H9 (cell line): ENCODE results near the gene TIMELESS. TPM values are rescaled to one million over a fixed set of nuclear protein-coding genes. Genes with fewer than 3 reads are reported as not detected.

Source experiments
- DNase-seq: peaks from one replicate; pipeline ENCODE4 v3.0.0-alpha.2; 2017
- H2AFZ ChIP-seq: one replicate; pipeline ENCODE4 v1.6.1; 2013; ENCODE audit warnings: mild to moderate bottlenecking, low read length, control low read depth, moderate library complexity
- H2AK5ac ChIP-seq: 2 replicates; pipeline ENCODE4 v1.6.1; 2013; ENCODE audit warnings: low read length, control low read depth, mixed read lengths; ENCODE audit not compliant: insufficient read length
- H2BK120ac ChIP-seq: one replicate; pipeline ENCODE4 v1.6.1; 2013; ENCODE audit warnings: low read depth, mild to moderate bottlenecking, low read length, control low read depth, inconsistent platforms; ENCODE audit not compliant: poor library complexity, severe bottlenecking
- H2BK12ac ChIP-seq: 2 replicates; pipeline ENCODE4 v1.6.1; 2013; ENCODE audit warnings: low read length, control low read depth, mixed read lengths, low read depth; ENCODE audit not compliant: insufficient read length
- H2BK15ac ChIP-seq: 2 replicates; pipeline ENCODE4 v1.6.1; 2013; ENCODE audit warnings: low read depth, low read length, control low read depth
- H2BK20ac ChIP-seq: one replicate; pipeline ENCODE4 v1.6.1; 2013; ENCODE audit warnings: low read depth, mild to moderate bottlenecking, low read length, control low read depth, inconsistent platforms; ENCODE audit not compliant: poor library complexity, severe bottlenecking
- H2BK5ac ChIP-seq: 2 replicates; pipeline ENCODE4 v1.6.1; 2013; ENCODE audit warnings: low read length, control low read depth, mixed read lengths; ENCODE audit not compliant: insufficient read length
- H3K14ac ChIP-seq: 2 replicates; pipeline ENCODE4 v1.6.1; 2013; ENCODE audit warnings: low read length, control low read depth; ENCODE audit not compliant: insufficient read depth
- H3K18ac ChIP-seq: 2 replicates; pipeline ENCODE4 v1.6.1; 2013; ENCODE audit warnings: low read depth, mild to moderate bottlenecking, mixed read lengths, low read length, control low read depth; ENCODE audit not compliant: insufficient read length
- H3K23ac ChIP-seq: 2 replicates; pipeline ENCODE4 v1.6.1; 2013; ENCODE audit warnings: low read length, control low read depth, mixed read lengths, low read depth; ENCODE audit not compliant: insufficient read length
- H3K23me2 ChIP-seq: 2 replicates; pipeline ENCODE4 v1.6.1; 2013; ENCODE audit warnings: low read depth, mild to moderate bottlenecking, mixed read lengths, low read length, control low read depth; ENCODE audit not compliant: insufficient read length, poor library complexity, severe bottlenecking
- H3K27ac ChIP-seq: 2 replicates; pipeline ENCODE4 v1.5.1; 2013; ENCODE audit warnings: low read length, control low read depth, mixed read lengths, low read depth; ENCODE audit not compliant: insufficient read length
- H3K27me3 ChIP-seq: 2 replicates; pipeline ENCODE4 v1.6.1; 2013; ENCODE audit warnings: low read length, control low read depth, inconsistent platforms; ENCODE audit not compliant: insufficient read depth
- H3K4ac ChIP-seq: 2 replicates; pipeline ENCODE4 v1.6.1; 2013; ENCODE audit warnings: low read depth, mild to moderate bottlenecking, control low read depth, inconsistent platforms, low read length, moderate library complexity
- H3K4me1 ChIP-seq: 2 replicates; pipeline ENCODE4 v1.6.1; 2013; ENCODE audit warnings: low read length, control low read depth, inconsistent platforms; ENCODE audit not compliant: insufficient read depth
- H3K4me2 ChIP-seq: 2 replicates; pipeline ENCODE4 v1.6.1; 2013; ENCODE audit warnings: low read length, control low read depth, mixed read lengths; ENCODE audit not compliant: insufficient read length, insufficient read depth
- H3K56ac ChIP-seq: 2 replicates; pipeline ENCODE4 v1.6.1; 2013; ENCODE audit warnings: low read depth, mild to moderate bottlenecking, mixed read lengths, low read length, control low read depth; ENCODE audit not compliant: insufficient read length
- H3K79me1 ChIP-seq: 2 replicates; pipeline ENCODE4 v1.6.1; 2013; ENCODE audit warnings: low read depth, mild to moderate bottlenecking, moderate library complexity, low read length, control low read depth, inconsistent platforms; ENCODE audit not compliant: insufficient read depth, poor library complexity, severe bottlenecking
- H3K79me2 ChIP-seq: 2 replicates; pipeline ENCODE4 v1.6.1; 2013; ENCODE audit warnings: low read length, control low read depth, inconsistent platforms; ENCODE audit not compliant: insufficient read depth
- H3K9ac ChIP-seq: 2 replicates; pipeline ENCODE4 v1.6.1; 2013; ENCODE audit warnings: low read length, control low read depth, mixed read lengths; ENCODE audit not compliant: insufficient read length; ENCODE audit errors: extremely low read depth
- H3K9me3 ChIP-seq: one replicate; pipeline ENCODE4 v1.6.1; 2013; ENCODE audit warnings: low read depth, low read length, inconsistent platforms; ENCODE audit not compliant: control insufficient read depth
- H3T11ph ChIP-seq: one replicate; pipeline ENCODE4 v1.6.1; 2013; ENCODE audit warnings: mild to moderate bottlenecking, low read length, control low read depth, inconsistent platforms
- H4K20me1 ChIP-seq: one replicate; pipeline ENCODE4 v1.6.1; 2013; ENCODE audit not compliant: control insufficient read depth, insufficient read length, insufficient read depth
- H4K5ac ChIP-seq: 2 replicates; pipeline ENCODE4 v1.6.1; 2013; ENCODE audit warnings: low read depth, mild to moderate bottlenecking, mixed read lengths, low read length, control low read depth; ENCODE audit not compliant: insufficient read length
- H4K8ac ChIP-seq: replicated peaks from 2 replicates; pipeline ENCODE4 v1.6.1; 2013; ENCODE audit warnings: low read length, control low read depth, mixed read lengths, low read depth; ENCODE audit not compliant: insufficient read length
- H4K91ac ChIP-seq: 2 replicates; pipeline ENCODE4 v1.6.1; 2013; ENCODE audit warnings: low read depth, mild to moderate bottlenecking, moderate library complexity, mixed read lengths, low read length, control low read depth; ENCODE audit not compliant: insufficient read length
- H3K27ac Mint-ChIP-seq, 3 experiments: 2 replicates in 2 of 3; 3 replicates in 1 of 3; pipeline ENCODE4 v1.8.0; 2020 to 2021; ENCODE audit warnings: mixed read lengths in 3 of 3, mild to moderate bottlenecking in 1 of 3, moderate library complexity in 1 of 3
- H3K27me3 Mint-ChIP-seq: 2 replicates; pipeline ENCODE4 v1.8.0; 2021; ENCODE audit warnings: low read depth, mild to moderate bottlenecking, moderate library complexity, mixed read lengths
- H3K36me3 Mint-ChIP-seq, 3 experiments: 2 replicates in 2 of 3; 3 replicates in 1 of 3; pipeline ENCODE4 v1.8.0; 2020 to 2021; ENCODE audit warnings: low read depth in 3 of 3, mixed read lengths in 3 of 3; ENCODE audit not compliant: insufficient read depth in 1 of 3
- H3K4me1 Mint-ChIP-seq, 2 experiments: 2 replicates each; pipeline ENCODE4 v1.8.0; 2020; ENCODE audit warnings: mixed read lengths in 2 of 2
- H3K4me3 Mint-ChIP-seq, 2 experiments: 2 replicates in 1 of 2; 3 replicates in 1 of 2; pipeline ENCODE4 v1.8.0; 2020 to 2021; ENCODE audit warnings: mild to moderate bottlenecking in 2 of 2, mixed read lengths in 2 of 2, moderate library complexity in 1 of 2
- H3K9me3 Mint-ChIP-seq, 2 experiments: 2 replicates in 1 of 2; 3 replicates in 1 of 2; pipeline ENCODE4 v1.8.0; 2020; ENCODE audit warnings: mild to moderate bottlenecking in 2 of 2, mixed read lengths in 2 of 2, moderate library complexity in 1 of 2
- WGBS: extraction: QIAGEN DNeasy Blood & Tissue Kit; methylation state at CpG from one replicate; pipeline ENCODE4 v1.1.7; 2013; ENCODE audit warnings: missing lambda C conversion rate, low lambda C conversion rate, mixed read lengths; ENCODE audit not compliant: insufficient read length; ENCODE audit errors: extremely low coverage; 5-methylcytosine and 5-hydroxymethylcytosine counted together
- total RNA-seq: library from RNA; stranded (reverse); gene quantifications from 2 replicates; pipeline ENCODE4 v1.2.1, GENCODE V29; 2021
- TF ChIP-seq, protein P1 (sequence below): fragments of 200-600 bp; sonication (generic); conservative IDR thresholded peaks from 3 replicates; pipeline ENCODE4 v1.8.0; 2021; ENCODE audit warnings: antibody characterized with exemption, mild to moderate bottlenecking

Gene TIMELESS
- total RNA-seq, 1 experiment from 2014 or later, result 68.0 TPM

DNA sequence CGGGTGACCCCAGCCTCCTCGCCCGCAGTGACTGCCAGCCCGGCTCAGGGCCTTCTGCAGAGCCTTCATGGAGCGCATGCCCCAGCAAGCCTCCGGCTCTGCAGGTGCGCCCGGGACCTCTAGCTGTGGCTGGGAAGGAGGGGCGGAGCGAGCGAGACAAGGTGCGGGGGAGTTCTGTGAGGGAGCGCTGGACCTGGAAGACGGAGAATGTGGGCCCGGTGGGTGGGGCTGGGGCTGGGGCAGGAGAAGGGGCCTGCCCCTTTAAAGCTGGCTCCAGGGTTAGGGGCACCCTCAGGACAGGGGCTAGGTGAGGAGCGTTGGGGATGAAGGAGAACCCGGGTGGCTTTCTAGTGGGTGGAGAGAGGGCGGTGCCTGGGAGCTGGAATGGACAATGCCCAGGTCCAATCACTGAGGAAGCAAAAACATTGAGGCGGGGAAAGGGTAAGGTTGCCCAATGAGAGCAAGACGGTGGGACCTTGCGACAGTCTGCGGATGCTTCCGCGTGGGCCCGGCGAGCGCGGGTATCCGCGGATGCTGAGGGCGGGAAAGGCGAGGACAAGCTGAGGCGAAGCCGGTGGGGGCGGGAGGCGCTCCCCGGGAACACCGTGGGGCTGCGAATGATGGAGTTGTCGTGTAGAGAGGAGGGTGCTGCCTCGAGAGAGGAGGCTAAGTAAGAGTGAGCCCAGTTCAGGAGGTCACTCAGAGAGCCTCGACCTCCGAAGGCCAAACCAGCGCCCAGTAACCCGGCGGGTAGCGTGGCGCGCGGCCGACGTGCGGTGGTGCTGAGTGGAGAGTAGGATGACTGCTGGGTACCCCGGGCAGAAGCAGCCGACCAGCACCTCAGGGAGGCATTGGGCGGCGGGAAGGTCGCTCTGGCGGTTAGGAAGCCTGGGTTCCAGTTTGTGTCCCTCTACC lies 39.1 kb upstream of the TIMELESS start, which contains the start of gene GLS2:
Gene GLS2, minus strand, starts transcription at position 121 of the 915 bp plus-strand sequence. Its CDS starts 43 bp downstream, at position 78.
- H3K23me2 ChIP-seq, result peaks cover 11% of the 10 kb centered on the region
- H3K9me3 Mint-ChIP-seq, result peaks cover 15 to 18% of the 10 kb centered on the region in 2 experiments
- H3K27ac ChIP-seq, result no peak within 1 kb of the TSS
- no peak within 1 kb of the TSS for H2BK15ac ChIP-seq
- H3K56ac ChIP-seq, result no peak within 1 kb of the TSS
- peak within 1 kb of the TSS; percentile 17 for H2AFZ ChIP-seq
- H2BK5ac ChIP-seq, result no peak within 1 kb of the TSS
- H3T11ph ChIP-seq, result no peak within 1 kb of the TSS
- no peak within 1 kb of the TSS for H2BK12ac ChIP-seq
- peaks cover 11 to 13% of the 10 kb centered on the region in 2 experiments for H3K4me1 Mint-ChIP-seq
- no peak within 1 kb of the TSS for H4K91ac ChIP-seq
- H3K36me3 Mint-ChIP-seq, result peaks cover 3 to 8% (median 3%) of the 10 kb centered on the region in 3 experiments; a peak in 5 of 7 replicates
- H3K27ac Mint-ChIP-seq, result peak within 1 kb of the TSS in 1 of 3 experiments; percentile 88; a peak in 2 of 7 replicates
- peak within 1 kb of the TSS; percentile 85 for H3K4me2 ChIP-seq
- peak within 1 kb of the TSS; percentile 85 for H3K18ac ChIP-seq
- WGBS, result no CpG with 5 or more reads among the region's 59 CpGs
- H3K79me1 ChIP-seq, result no peaks in the 10 kb centered on the region
- H3K27me3 Mint-ChIP-seq, result peaks cover 59% of the 10 kb centered on the region
- H3K4me1 ChIP-seq, result no peaks in the 10 kb centered on the region
- H3K23ac ChIP-seq, result no peak within 1 kb of the TSS
- no peaks in the 10 kb centered on the region for H4K20me1 ChIP-seq
- no peak within 1 kb of the TSS for H4K8ac ChIP-seq
- H3K9me3 ChIP-seq, result no peaks in the 10 kb centered on the region
- peak; percentile 93 for DNase-seq
- H4K5ac ChIP-seq, result no peak within 1 kb of the TSS
- H2BK120ac ChIP-seq, result no peak within 1 kb of the TSS
- H2AK5ac ChIP-seq, result no peak within 1 kb of the TSS
- no peak within 1 kb of the TSS for H2BK20ac ChIP-seq
- TF ChIP-seq, protein P1, sequence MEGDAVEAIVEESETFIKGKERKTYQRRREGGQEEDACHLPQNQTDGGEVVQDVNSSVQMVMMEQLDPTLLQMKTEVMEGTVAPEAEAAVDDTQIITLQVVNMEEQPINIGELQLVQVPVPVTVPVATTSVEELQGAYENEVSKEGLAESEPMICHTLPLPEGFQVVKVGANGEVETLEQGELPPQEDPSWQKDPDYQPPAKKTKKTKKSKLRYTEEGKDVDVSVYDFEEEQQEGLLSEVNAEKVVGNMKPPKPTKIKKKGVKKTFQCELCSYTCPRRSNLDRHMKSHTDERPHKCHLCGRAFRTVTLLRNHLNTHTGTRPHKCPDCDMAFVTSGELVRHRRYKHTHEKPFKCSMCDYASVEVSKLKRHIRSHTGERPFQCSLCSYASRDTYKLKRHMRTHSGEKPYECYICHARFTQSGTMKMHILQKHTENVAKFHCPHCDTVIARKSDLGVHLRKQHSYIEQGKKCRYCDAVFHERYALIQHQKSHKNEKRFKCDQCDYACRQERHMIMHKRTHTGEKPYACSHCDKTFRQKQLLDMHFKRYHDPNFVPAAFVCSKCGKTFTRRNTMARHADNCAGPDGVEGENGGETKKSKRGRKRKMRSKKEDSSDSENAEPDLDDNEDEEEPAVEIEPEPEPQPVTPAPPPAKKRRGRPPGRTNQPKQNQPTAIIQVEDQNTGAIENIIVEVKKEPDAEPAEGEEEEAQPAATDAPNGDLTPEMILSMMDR, result no peak
- peak within 1 kb of the TSS; percentile 69 for H3K9ac ChIP-seq
- peak within 1 kb of the TSS; percentile 75 to 95 for H3K4me3 Mint-ChIP-seq
- peaks cover 22% of the 10 kb centered on the region; the same call in 1 of the 2 replicates for H3K27me3 ChIP-seq
- no peaks in the 10 kb centered on the region for H3K79me2 ChIP-seq
- no peak within 1 kb of the TSS for H3K4ac ChIP-seq
- H3K14ac ChIP-seq, result peak within 1 kb of the TSS; percentile 87; the same call in 1 of the 2 replicates
